GM12892 (cell line): ENCODE data around the gene ZNF492. TPM values are rescaled to one million over a fixed set of nuclear protein-coding genes. Genes with fewer than 3 reads are reported as not detected.
"Not testable (repeated sequence)": the region's sequence is repeated elsewhere in the genome, so short reads cannot be mapped to it uniquely, and the experiment has no call there.

Experiments
- DNase-seq: peaks from one replicate; pipeline ENCODE4 v3.0.0; 2011; ENCODE audit not compliant: insufficient read length
- FAIRE-seq: peaks from 2 replicates; lab custom pipeline; 2011; peaks lifted over from hg19 to GRCh38; lab: Jason Lieb, UNC
- POLR2A ChIP-seq: IDR thresholded peaks from 2 replicates; pipeline ENCODE4 v1.6.1; 2011; ENCODE audit warnings: low read depth, low read length, control low read depth
- POLR2AphosphoS5 ChIP-seq: IDR thresholded peaks from 2 replicates; pipeline ENCODE4 v1.6.1; 2011; ENCODE audit warnings: low read depth, low read length, control low read depth
- TAF1 ChIP-seq: IDR thresholded peaks from 2 replicates; pipeline ENCODE4 v1.6.1; 2011; ENCODE audit warnings: low read depth, mild to moderate bottlenecking, control low read depth, low read length, borderline replicate concordance
- polyA plus RNA-seq: library from polyadenylated mRNA; unstranded; fragments of >200 nt; gene quantifications from one replicate; pipeline ENCODE4 v1.2.1, GENCODE V29; 2012; ENCODE audit warnings: missing spikeins, inconsistent platforms; ENCODE audit not compliant: missing spikeins

The ZNF492 gene
- not detected for polyA plus RNA-seq

DNA sequence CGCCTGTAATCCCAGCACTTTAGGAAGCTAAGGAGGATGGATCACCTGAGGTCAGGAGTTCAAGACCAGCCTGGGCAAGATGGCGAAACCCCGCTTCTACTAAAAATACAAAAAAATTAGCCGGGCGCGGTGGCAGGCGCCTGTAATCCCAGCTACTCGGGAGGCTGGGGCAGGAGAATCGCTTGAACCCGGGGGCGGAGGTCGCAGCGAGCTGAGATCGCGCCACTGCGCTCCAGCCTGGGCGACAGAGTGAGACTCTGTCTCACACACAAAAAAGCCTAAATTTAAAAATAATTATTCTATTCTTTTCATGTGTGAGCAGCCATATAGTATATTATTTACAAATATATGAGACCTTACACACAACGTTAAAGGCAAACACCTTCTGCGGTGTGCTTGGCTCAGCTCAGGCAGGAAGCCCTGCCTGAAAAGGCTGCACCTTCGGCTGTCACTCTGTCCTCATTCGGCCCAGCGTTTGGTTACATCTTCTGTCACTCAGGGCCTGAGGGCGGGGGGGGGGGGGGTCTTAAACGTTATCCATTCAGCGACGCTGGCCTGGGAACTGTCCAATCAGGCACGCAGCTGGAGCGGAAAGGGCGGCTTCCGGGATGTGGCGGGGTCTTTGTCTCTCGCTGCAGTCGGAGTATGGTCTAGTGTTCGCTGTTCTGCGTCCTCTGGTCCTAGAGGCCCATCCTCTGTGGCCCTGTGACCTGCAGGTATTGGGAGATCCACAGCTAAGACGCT is at the start of gene ZNF492:
Gene ZNF492, plus strand, starts transcription at position 619 of the 744 bp plus-strand sequence. CDS start 19,076 bp downstream, outside the sequence.
- not testable (repeated sequence) for DNase-seq, FAIRE-seq

GRCh38 chr19:22595422-22595821 is 38.7 kb upstream of the ZNF492 start:
- FAIRE-seq (no peak), DNase-seq (no peak)
- TF ChIP-seq TAF1: no peak
- TF ChIP-seq POLR2A: no peak
- no peak for TF ChIP-seq POLR2AphosphoS5

- FAIRE-seq: no peak
- DNase-seq: no peak
- TF ChIP-seq POLR2A (no peak), TAF1 (no peak), POLR2AphosphoS5 (no peak)
These were observed 38.2 kb upstream of the ZNF492 start for GRCh38 chr19:22595918-22596341.

DNA sequence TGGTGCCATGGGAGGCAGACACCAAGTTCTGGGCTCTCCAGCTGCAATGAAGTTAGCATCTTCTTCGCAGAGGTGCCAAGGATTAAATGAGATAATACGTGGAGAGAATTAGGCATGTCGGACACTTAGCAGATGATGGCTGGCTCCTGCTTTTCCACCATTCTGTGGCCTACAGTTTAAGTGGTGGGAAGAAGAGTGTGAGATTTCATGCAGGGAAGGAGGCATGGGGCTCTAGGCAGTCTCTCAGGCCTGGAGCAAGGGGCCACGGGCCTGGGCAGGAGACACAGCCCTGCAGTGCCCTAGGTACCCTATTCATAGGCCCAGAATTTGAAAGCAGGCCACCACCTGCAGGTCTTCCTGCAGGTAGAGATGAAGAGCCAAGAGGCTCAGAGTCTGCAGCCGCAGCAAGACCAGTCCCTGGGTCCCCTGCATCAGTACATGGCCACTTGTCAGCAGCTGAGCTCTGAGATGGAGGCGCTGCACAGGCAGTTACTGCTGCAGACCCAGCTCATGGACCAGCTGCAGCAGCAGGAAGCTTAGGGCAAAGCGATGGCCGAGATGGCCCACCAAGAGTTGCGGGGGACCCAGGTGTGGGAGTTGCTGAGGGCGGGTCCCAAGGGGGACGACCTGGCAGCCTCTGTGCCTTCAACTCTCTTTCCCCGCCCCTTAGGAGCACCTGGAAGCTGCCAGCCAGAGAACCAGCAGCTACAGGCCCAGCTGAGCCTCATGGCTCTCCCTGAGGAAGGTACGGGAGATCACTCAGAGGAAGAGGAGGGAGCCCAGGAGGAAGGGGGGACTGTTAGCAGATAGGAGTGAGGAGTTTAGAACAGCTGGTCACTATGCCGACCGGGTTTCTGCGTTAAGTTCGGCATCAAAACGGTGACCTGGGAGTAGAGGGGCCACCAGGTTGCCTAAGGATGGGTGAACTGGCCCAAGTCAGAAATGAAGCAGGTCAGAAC is 33.2 kb upstream of the ZNF492 start:
- TF ChIP-seq POLR2A: no peak
- no peak for TF ChIP-seq POLR2AphosphoS5
- no peak for TF ChIP-seq TAF1
- DNase-seq (no peak), FAIRE-seq (no peak)

DNA sequence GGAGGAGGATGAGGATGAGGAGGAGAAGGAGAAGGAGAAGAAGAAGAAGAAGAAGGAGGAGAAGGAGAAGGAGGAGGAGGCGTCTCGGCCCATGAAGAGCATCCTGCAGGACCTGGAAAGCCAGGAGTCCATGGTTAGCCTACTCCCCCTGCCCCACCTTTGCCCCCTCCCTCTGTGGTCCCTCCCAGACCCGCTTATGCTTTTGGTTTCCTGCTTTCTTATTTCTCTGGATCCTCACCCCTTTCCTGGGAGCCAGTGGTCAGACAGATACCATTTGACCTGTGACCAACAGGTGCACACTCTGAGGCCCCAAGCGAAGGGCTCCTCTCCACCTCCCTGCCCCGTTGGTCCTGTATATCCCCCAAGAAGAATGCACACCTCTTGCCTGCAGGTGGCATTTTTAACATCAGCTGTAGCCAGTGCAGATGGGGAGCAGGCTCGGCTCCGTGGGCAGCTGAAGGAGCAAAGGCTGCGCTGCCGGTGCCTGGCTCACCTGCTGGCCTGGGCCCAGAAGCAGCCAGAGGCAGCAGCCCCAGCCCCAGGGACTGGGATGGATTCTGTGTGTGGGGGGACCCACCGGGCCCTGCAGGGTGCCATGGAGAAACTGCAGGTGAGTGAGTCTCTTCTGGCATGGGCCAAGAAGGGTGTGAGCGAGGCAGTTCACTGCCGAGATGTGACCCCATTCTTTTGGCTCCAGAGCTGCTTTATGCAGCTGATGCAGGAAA is 32.1 kb upstream of the ZNF492 start:
- TF ChIP-seq POLR2A (no peak), TAF1 (no peak), POLR2AphosphoS5 (no peak)
- FAIRE-seq (no peak), DNase-seq (no peak)

GRCh38 chr19:22602631-22603272 is 31.4 kb upstream of the ZNF492 start:
- DNase-seq (no peak), FAIRE-seq (no peak)
- TF ChIP-seq POLR2AphosphoS5: no peak
- no peak for TF ChIP-seq TAF1
- TF ChIP-seq POLR2A: no peak

- TF ChIP-seq TAF1: no peak
- TF ChIP-seq POLR2A: no peak
- TF ChIP-seq POLR2AphosphoS5: no peak
- no peak for FAIRE-seq
- no peak for DNase-seq
These were observed 30.3 kb upstream of the ZNF492 start for GRCh38 chr19:22603518-22604440.

- TF ChIP-seq POLR2A: no peak
- no peak for TF ChIP-seq TAF1
- no peak for TF ChIP-seq POLR2AphosphoS5
- DNase-seq (no peak), FAIRE-seq (no peak)
These were observed 29.4 kb upstream of the ZNF492 start for GRCh38 chr19:22604571-22605274.
